NCI-H1048 (cell line): Measurements from ENCODE around the gene CNIH2.
A peak's percentile ranks its signal among the peaks of the same experiment; 100 is the strongest.
"Not testable (repeated sequence)": the region's sequence is repeated elsewhere in the genome, so short reads cannot be mapped to it uniquely, and the experiment has no call there.

Experiments used
- DNase-seq: peaks from one replicate; lab custom pipeline; 2025; lab: John Stamatoyannopoulos, UW

CNIH2 gene

DNA sequence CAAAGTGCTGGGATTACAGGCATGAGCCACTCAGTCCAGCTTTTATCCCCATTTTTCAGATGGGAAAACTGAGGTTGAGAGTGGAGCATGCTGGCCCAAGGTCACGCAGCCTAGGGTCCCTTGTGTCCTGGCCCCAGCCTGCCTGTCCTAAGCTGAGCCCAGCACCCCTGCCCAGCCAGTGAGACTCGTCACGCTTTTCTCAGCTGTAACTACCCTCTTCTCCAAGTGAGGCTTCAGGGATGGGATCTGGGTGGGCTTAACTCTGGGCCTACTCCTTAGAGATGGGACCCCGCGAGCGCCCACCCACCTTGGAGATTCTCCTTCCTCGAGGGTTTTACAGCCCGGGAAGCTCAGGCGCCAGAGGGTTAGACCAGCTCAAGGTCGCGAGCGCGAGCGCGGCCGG is 13.3 kb downstream of the CNIH2 start:
- DNase-seq = no peak

DNA sequence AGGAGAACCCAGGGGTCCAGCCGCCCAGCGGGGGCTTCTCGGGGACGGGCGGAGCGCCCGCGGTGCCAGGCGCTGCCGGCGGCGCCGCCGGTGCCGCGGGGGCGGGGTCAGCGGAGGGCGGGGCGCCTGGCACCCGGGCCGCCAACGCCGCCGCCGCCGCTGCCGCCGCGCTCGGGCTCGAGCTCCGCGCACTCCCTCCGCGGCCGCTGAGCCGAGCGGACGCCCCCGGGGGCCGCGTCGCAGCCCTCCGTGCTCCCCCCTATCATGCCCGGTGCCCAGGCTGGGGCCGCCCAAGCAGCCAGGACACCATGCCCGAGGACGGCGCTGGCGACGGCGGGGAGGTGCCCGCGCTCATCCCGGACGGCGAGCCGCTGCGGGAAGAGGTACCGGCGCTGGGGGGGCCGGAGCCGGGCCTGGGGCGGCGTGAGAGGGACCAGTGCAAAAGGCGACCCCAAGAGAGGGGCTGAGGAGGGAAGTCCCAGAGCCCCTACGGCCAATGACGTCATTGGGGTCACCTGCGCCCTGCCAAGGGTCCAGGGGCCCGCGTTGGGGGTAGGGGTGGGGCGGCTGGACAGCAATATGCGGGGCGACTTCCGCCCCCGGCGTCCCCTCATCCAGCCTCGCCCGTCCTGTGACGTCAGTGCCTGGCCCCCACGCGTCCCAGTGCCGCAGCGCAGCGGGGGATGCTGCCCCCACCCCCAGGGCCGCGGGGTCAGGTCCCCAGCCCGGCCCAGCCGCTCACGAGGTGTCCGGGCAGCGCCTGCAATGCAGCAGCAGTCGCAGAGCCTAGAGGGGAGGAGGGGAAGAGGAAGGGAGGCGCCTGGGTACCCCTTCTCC is 13.9 kb downstream of the CNIH2 start, which contains the start of gene TMEM151A:
Gene TMEM151A (plus strand): TSS at position 189 of the 837 bp plus-strand sequence. CDS start 120 bp downstream, at position 309.
- no peak for DNase-seq

DNA sequence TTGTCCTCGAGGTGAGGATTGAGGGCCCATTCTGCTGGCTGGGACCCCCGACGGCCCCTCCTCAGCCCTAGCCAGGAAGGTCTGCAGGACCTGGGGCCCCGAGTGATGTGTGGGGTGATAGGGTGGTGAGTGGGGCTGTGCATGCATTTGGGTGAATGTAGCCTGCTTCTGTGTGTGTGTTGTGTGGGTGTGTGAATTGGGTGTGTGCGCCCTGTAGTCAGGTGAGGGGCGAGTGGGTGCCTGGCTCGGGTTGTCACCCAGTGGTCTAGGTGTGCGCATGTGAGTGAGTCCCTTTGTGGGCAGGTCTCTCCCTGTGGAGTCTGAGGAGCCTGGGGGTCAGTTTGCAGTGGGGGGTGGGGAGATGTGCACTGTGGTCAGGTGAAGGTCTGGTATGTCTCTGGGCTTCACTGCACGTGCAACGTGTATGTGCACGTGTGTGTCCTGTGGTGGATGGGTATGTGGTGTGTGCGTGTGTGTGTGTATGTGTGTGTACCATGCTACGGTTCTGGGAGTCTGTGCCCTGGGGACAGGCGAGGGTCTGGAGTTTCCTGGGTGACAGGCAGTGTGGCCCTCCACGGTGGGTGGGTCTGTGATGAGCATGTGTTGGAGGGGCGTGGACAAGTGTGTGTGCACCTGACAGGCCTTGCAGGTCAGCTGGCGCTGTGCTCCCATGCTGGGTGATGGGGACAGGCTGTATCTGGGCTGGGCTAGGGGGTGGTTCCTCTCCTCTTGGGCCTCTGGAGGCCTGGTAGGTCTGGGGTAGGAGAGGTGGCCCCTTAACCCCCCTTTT is 14.8 kb downstream of the CNIH2 start:
- DNase-seq = no peak

DNA sequence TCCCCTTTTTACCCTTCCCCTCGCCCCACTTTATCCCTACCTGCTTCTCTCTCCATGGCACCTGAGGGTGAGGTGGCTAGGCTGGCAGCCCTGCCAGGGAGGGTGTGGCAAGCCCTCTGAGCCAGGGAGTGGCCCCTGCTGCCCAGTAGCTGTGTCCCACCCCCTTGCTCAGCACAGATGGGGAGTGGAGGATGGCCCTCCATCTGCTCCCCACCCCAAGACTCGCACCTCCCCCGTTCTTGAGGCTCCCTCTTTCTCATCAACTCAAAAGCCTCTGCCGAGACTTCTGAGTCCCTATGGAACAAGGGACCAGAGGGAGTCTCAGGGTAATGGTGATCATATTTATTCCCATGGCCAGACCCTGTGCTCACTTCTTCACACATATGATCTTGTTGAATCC is 15.4 kb downstream of the CNIH2 start:
- no peak for DNase-seq

DNA sequence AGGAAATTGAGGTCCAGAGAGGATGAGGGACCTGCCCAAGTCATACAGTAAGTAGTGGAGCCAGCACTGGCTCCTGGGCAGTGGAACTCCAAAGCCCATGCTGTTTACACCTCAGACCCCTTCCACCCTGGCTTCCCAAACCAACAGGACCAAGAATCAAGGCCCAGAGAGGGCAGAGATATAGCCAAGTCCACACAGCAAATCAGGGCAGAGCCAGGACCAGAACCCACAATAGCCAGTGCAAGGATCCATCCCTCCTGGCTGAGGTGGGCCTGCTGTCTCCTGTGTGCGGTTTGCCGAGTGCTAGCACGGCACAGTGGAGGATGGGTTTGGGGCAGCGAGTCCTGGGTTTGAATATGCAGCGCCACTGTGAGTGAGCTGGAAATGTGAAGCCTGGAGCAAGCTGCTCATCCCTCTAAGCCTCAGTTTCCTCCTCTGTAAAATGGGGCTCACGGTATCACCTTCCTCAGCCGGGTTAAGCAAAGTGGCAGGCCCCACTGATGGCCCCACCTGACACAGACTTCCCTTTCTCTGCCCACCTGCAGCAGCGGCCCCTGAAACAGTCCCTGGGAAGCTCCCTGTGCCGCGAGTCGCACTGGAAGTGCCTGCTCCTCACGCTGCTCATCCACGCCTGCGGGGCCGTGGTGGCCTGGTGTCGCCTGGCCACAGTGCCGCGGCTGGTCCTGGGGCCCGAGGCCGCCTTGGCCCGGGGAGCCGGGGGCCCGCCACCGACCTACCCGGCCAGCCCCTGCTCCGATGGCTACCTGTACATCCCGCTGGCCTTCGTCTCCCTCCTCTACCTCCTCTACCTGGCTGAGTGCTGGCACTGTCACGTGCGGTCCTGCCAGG is 16.0 kb downstream of the CNIH2 start:
- DNase-seq = no peak

DNA sequence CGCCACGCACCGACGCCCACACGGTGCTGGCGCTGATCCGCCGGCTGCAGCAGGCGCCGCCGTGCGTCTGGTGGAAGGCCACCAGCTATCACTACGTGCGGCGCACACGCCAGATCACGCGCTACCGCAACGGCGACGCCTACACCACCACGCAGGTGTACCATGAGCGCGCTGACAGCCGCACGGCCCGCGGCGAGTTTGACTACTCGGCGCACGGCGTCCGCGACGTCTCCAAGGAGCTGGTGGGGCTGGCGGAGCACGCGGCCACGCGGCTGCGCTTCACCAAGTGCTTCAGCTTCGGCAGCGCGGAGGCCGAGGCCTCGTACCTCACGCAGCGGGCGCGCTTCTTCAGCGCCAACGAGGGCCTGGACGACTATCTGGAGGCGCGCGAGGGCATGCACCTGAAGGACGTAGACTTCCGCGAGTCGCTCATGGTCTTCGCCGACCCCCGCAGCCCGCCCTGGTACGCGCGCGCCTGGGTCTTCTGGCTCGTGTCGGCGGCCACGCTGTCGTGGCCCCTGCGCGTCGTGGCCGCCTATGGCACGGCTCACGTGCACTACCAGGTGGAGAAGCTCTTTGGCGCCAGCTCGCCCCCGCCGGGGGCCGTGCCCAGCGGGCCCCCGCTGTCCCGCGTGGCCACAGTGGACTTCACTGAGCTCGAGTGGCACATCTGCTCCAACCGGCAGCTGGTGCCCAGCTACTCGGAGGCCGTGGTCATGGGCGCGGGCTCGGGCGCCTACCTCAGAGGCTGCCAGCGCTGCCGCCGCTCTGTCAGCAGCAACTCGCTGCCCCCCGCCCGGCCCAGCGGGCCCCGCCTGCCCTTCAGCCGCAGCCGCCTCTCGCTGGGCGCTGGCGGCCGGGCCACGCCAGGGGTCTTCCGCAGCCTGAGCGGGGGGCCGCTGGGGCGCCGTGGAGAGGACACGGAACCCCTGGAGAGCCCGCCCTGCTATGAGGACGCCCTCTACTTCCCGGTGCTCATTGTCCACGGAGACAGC is 16.9 kb downstream of the CNIH2 start:
- DNase-seq = no peak

DNA sequence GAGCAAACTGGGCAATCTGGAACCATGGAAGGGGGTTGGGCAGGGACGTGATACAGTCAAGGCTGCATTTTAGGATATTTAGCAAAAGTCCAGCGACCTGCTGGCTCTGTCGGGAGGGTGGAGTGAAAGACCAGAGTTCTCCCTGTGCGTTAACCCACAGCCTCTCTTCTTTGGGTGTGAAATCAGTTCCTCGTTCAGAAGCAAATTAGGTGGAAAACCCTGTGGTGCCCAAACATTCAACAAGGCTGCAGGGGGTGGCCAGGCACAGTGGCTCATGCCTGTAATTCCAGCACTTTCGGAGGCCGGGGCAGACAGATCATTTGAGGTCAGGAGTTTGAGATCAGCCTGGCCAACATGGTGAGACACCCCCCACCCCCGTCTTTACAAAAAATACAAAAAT is 19.6 kb downstream of the CNIH2 start:
- DNase-seq = no peak

DNA sequence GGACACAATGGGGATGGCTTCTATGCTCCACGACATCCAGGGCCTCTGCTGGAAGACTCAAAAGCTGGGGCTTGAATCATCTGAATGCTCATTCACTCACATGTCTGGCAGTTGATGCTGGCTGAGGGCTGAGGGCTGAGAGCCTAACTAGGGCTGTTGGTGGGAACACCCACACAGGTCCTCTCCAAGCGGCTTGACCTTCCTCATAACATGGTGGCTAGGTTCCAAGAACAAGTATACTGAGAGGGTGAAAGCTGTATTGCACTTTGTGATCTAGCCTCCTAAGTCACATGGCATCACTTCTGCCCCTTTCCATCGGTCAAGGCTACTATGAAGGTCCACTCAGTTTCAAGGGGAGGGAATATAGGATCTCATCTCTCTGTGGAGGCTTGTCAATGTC is 21.2 kb downstream of the CNIH2 start:
- no peak for DNase-seq

DNA sequence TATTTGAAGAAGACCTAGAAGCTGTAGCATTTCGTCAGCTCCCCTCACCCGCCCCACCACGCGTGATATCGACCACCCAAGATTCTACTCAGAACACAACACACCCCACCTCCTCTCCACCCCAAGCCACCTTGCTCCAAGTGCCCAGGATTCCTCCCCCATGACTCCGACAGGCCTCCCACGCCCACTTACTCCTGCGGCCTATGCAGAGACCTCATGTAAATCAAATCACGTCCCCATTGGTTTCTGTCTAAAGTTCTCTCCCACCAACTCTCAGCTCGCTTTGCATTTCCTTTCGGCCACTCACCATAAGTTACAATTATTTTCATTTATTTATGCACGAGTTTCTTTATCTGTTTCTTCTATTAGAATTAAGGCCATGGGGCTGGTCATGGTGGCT is 24.7 kb downstream of the CNIH2 start:
- DNase-seq = no peak

DNA sequence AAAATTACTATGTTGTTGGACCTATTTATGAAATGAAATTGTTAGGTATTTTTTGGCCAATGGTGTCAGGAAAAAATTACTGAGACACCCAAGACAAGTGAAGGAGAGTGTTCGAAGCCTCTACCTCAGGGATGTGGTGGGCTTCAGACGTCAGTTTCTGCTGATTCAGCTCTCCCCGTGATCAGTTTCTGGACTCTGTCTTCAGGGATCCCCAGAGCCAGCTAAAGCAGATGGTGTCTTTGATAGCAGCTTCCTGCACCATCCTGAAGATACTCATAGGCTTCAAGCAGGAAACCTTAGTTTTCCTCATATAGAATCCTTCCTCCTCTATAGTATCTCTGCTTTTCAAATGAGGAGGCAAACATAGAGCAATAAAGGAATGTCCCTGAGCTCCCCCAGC is 31.5 kb downstream of the CNIH2 start:
- no peak for DNase-seq

DNA sequence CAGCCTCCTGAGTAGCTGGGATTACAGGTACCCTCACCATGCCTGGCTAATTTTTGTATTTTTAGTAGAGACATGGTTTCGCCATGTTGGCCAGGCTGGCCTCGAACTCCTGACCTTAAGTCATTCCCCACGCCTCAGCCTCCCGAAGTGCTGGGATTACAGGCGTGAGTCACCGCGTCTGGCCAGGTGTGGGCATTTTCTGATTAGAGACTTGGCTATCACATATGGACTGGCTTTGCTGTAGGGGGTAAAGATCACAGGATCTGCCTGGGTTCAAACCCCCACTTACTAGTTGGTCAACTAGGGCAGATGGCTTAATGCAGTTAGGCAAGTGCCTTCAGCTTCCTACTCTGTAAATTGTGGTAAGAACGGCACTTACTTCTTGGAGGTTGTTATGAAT is 32.3 kb downstream of the CNIH2 start:
- no peak for DNase-seq

DNA sequence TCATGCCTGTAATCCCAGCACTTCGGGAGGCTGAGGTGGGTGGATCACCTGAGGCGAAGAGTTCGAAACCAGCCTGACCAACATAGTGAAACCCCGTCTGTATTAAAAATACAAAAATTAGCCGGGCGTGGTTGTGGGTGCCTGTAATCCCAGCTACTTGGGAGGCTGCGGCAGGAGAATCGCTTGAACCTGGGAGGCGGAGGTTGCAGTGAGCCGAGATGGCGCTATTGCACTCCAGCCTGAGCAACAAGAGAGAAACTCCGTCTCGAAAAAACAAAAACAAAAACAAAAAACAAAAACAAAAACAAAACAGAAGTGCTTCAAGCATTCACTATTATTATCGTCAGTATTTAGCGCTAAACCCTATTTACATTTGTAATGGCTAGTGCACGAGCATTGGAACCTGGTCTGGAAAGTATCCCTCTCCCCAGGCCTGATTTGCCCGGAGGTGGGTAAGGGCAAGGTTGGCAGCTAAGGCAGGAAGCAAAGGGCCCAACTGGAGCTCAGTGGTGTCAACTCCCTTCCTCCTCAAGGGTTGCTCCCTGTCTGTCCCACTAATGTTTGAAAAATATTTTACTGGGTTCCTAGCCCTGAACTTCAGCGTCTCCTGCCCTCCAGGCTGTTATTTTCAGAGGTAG is 32.9 kb downstream of the CNIH2 start:
- DNase-seq = not testable (repeated sequence)

DNA sequence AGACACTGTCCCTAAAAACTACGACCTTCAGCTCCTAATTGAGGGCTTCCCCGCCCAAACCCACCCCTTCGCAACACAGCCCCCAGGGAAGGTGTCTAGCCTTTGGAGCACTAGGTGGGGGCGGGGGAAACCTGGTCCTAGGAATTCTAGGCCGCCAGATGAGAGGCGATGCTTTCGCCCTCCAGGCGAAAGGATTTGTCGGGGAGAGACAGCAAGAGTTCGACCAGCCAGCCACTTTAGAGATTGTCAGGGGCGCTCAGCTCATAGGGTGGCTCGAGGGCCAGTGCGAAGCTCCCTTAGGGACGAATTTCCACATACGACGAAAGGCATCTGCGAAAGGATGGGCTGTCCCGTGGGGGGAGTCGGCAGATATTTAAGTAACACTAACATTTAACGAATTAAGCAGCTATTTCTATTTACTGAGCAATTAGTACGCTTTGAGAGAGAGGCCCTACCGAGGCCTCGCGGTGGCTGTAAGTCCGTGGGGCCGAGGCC is 33.5 kb downstream of the CNIH2 start:
- DNase-seq = no peak

DNA sequence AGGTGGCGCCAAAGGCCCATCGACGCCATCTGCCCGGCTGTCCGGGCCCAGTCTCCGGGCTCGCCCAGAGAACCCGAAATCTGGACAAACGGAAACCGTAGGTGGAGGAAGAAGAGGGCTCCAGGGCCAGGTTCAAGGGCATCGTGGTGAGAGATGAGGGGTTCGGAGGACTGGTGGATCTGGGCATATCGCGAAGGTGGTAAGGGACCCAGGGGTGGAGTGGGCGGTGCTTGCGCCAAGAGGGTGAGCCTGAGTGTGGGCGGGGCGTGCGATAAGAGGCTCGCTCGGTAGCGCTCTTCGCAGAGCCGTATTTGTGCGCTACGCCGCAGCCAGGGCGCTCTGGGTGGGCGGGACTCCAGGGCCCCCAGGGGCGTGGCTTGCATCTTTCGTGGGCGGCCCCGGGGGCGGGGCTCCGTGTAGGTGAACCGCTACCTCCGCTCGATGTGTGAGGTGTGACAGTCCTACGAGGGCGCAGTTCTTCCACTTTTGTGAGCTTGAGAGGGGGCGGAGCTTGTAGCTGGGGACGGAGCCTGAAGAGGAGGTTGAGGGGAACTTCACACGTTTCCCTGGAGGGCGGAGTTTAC is 34.1 kb downstream of the CNIH2 start:
- DNase-seq = peak; percentile 79

DNA sequence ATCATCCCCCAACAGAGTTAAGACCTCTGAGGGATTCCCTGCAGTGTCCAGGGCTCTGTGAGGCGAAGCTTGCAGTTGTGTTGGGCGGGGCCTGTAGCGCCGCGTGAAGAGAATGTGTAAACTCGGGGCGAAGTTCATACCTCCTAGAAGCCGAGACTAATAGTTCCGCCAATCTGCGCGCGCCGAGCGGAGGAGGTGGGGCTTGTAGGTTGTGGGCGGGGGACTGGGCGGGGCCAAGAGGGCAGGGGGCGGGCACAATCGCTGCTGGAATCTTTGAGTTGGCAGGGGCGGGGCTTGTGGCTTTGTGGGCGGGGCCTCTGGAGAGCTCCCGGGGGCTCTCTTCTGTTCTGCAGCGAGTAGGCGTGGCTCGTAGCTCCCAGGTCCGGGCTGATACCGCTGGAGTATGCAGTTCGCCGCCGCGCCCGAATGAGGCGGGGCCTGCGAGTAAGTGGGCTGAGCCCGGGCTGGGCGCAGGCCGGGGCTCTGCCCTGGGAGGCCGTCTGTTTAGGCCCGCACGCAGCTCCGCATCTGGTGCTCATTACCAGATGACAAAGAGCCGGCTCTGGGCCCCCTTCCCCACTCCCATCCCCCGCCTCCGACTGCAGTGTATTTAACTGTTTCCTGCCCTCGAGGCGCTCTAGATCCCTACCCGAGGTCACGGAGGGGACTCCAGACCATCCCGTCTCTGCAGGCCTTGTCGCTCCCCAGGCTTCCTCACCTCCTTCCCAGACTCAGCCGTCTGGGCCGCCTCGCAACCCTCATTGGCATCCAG is 34.8 kb downstream of the CNIH2 start:
- peak; percentile 93 for DNase-seq

DNA sequence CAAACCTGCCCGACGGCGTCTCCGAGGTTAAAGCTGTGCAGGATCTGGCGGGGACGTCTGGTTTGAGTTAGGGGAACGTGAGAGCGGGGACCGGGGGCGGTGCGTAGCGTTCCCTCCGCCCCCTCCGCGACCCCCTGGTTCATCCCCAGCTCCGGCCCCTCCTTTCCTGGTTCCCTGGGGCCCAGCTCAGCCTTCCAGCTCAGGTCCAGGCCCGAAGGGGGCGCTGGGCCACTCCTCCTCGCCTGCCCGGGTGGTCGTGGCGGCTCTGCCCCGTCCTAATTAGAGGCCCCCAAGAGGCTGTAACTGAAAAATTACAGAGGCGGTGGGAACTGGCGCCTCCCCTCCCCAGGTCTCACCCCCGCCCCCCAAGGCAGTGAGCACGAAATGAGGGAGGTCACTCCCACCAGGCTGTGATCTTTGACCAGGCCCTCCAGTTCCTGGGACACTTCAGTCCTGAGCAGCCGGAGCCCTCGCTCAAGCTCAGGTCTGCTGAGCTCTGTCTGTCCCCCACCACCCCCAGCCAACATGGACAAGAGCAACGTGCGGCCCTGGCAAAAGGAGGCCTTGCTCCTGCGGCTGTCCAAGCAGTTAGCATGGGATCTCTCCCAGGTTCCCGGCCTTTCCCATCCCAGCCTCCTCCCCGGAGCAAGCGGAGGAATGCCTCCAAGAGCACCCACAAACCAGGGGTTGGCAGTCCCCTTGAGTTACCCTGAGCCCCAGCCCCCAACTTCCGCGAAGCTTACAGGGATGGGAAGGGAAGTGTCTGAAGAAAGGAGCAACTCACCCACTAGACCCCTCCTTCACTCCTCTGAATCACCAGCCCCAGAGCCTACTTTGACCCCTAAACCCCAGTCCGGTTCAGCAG is 35.6 kb downstream of the CNIH2 start:
- DNase-seq = no peak

DNA sequence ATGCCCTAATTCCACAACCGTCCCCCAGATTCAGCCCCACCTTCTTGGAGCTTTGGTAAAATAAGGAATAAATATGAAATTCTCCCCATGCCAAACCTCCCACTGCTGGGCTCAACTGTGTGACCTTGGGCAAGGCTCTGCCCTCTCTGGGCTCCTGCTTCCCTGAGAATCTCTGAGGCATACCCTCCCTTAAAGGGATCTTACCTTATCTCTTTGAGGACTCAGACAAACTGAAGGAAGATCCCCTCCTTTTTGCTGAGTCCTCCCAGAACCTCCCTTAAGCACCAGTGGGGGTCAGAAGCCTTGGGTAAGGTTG is 36.2 kb downstream of the CNIH2 start:
- no peak for DNase-seq
